Activated CD4-positive, alpha-beta T cell treated with anti-CD3 and anti-CD28 coated beads, Interleukin-2, amount 10 ng/mL, durations not matched to agents 7 days and 5 days (primary cell): ENCODE results near the gene MYH9. TPM values are rescaled to one million over a fixed set of nuclear protein-coding genes. Genes with fewer than 3 reads are reported as not detected.
A peak's percentile ranks its signal among the peaks of the same experiment; 100 is the strongest.

Source experiments
- CTCF ChIA-PET: fragments of 350-600 bp; sonication (Branson Sonifier 250); formaldehyde crosslinking; loops from one replicate; lab custom pipeline; 2021; ENCODE audit warnings: antibody characterized with exemption; lab: Charles Lee
- POLR2A ChIA-PET: fragments of 350-600 bp; sonication (Branson Sonifier 250); formaldehyde crosslinking; loops from one replicate; lab custom pipeline; 2021; ENCODE audit warnings: antibody characterized with exemption; lab: Charles Lee
- DNase-seq: peaks from one replicate; pipeline ENCODE4 v3.0.0-alpha.2; 2020
- H3K27ac Mint-ChIP-seq: one replicate; pipeline ENCODE4 v1.8.0; 2021; ENCODE audit warnings: mild to moderate bottlenecking, moderate library complexity, mixed read lengths
- H3K27me3 Mint-ChIP-seq: one replicate; pipeline ENCODE4 v1.8.0; 2021; ENCODE audit warnings: mixed read lengths
- H3K36me3 Mint-ChIP-seq: one replicate; pipeline ENCODE4 v1.8.0; 2021; ENCODE audit warnings: low read depth, mixed read lengths
- H3K4me1 Mint-ChIP-seq: one replicate; pipeline ENCODE4 v1.8.0; 2021; ENCODE audit warnings: mixed read lengths
- H3K4me3 Mint-ChIP-seq: one replicate; pipeline ENCODE4 v1.8.0; 2021; ENCODE audit warnings: mild to moderate bottlenecking, moderate library complexity, mixed read lengths
- H3K9me3 Mint-ChIP-seq: one replicate; pipeline ENCODE4 v1.8.0; 2021; ENCODE audit warnings: mixed read lengths
- total RNA-seq, 2 experiments: library from RNA; stranded (reverse); gene quantifications; one replicate each; pipeline ENCODE4 v1.2.3, GENCODE V29; 2021

MYH9 gene
- total RNA-seq, 2 experiments from 2014 or later = 881 to 1,009 TPM

DNA sequence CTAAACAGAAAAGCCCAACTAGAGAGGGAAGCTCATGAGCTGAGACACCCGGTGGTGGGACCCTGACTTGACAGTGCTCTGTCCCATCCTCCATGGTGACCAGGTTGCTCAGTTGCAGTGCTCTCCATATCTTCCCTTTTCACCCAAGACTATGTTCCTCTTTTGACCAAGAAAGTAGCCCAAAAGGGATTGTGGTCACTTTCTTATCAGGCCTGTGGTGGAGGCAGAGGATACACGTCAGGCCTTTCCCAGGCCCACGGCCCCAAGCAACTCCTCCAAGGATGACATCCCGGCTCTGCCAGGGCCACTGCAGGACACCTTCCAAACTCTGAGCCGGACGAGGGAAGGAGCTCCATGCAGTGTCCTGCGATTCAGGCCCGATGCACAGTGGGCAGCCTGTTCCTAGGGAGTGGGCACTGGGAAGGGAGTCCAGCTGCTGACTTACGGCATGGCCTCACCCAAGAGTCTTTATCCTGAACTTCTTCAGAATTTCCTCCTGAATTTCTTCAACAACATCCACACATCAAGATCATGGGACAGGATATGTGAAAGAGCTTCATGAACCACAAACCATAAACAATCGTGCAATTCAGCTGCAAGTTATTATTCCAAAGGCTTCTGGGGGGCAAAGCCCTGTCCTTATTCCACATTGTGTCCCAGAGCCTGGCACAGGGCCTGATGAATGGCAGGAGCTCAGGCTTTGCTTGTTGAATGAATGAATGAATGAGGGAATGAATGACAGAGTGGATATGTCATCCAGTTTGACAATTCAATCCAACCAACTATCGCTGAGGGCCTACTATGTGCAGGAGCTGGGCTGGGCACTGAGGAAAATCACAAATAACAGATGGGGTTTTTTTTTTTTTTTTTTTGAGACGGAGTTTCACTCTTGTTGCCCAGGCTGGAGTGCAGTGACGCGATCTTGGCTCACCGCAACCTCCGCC lies 36.0 kb upstream of the MYH9 start:
- Mint-ChIP-seq H3K4me1 (peaks cover 55% of the 10 kb centered on the region), H3K9me3 (no peaks in the 10 kb centered on the region), H3K27me3 (no peaks in the 10 kb centered on the region), H3K36me3 (no peaks in the 10 kb centered on the region), H3K27ac (no peak overlapping the region), H3K4me3 (no peak overlapping the region)
- ChIA-PET CTCF (interaction anchor here (0.7 to 1.6 kb wide), 7 partner anchors 8 to 1021 kb away, joined by 3 to 5 read pairs (median 3); no protein-coding TSS in a partner anchor), POLR2A (interaction anchor here (0.6 kb wide), 1 partner anchor 860 kb away, joined by 4 read pairs; no protein-coding TSS in a partner anchor)
- no peak for DNase-seq

DNA sequence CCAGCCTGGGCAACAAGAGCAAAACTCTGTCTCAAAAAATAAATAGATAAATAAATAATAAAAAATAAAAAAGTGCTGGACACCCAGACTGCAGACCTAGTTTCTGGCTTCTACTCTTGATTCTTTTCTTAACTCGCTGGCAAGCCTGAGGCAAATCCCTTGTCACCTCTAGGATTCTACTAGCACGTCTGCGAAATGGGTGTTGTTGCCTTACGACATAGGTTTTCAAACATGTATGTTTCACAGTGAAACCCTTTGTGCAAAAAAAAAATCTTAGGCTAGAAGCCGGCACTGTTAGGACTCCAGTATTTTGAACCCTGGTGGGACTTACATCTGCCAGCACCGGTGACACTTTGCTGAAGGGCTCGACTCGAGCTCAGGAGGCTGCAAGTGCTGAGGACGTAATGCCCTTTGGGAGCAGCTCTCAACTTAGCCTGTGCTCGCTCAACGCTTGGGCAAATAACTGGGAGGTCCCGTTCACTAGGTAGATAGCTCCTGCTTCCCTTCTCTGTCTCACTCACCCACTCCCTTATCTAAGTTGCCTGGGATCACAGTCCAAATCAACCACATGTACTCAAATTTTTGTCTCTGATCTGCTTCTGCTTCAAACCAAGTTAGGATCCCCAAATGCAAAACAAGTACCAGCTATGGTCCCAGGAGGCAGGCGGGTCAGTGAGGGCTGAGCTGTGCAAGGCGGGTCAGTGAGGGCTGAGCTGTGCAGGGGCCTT lies 34.7 kb upstream of the MYH9 start:
- ChIA-PET CTCF (interaction anchor here (0.6 to 1.4 kb wide), 4 partner anchors 9 to 259 kb away, joined by 3 to 4 read pairs (median 3); no protein-coding TSS in a partner anchor), POLR2A (no interaction called here)
- Mint-ChIP-seq H3K27me3 (no peaks in the 10 kb centered on the region), H3K36me3 (no peaks in the 10 kb centered on the region), H3K27ac (peak overlapping the region; percentile 25), H3K4me3 (no peak overlapping the region), H3K4me1 (peaks cover 57% of the 10 kb centered on the region), H3K9me3 (no peaks in the 10 kb centered on the region)
- DNase-seq = no peak

DNA sequence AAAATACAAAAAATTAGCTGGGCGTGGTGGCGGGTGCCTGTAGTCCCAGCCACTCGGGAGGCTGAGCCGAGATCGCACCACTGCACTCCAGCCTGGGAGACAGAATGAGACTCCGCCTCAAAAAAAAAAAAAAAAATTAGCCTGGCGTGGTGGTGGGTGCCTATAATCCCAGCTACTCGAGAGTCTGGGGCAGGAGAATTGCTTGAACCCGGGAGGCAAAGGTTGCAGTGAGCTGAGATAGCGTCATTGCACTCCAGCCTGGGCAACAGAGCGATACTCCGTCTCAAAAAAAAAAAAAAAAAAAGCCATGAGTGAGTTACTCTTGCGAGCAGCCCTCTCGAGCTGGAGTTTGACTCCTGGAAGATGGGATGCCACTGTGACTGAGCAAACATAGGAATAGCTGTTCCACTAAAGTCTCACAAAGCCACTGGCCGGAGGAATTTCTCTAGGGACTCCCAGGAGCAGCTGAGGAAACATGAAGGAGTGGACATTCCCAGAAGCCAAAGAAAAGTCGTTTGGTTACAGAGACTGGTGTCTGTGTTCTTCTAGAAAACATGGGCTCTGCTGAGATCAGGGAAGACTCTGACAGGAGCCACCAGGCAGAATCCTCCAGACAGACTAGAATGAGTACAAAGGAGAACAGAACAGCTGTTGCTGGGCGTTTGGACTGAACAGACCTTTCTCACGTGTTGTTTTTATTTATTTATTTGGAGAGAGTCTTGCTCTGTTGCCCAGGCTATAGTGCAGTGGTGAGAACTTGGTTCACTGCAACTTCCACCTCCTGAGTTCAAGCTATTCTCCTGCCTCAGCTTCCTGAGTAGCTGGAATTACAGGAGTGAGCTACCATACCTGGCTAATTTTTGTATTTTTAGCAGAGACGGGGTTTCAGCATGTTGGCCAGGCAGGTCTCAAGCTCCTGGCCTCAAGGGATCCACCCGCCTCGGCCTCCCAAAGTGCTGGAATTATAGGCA lies 32.4 kb upstream of the MYH9 start:
- Mint-ChIP-seq H3K36me3 (no peaks in the 10 kb centered on the region), H3K27me3 (no peaks in the 10 kb centered on the region), H3K27ac (no peak overlapping the region), H3K4me1 (peaks cover 52% of the 10 kb centered on the region), H3K9me3 (no peaks in the 10 kb centered on the region), H3K4me3 (no peak overlapping the region)
- ChIA-PET CTCF (interaction anchor here (0.6 to 1.1 kb wide), 4 partner anchors 12 to 1434 kb away, joined by 3 to 4 read pairs (median 3); no protein-coding TSS in a partner anchor), POLR2A (interaction anchor here (0.6 kb wide), 1 partner anchor 73 kb away, joined by 3 read pairs; no protein-coding TSS in a partner anchor)
- no peak for DNase-seq

DNA sequence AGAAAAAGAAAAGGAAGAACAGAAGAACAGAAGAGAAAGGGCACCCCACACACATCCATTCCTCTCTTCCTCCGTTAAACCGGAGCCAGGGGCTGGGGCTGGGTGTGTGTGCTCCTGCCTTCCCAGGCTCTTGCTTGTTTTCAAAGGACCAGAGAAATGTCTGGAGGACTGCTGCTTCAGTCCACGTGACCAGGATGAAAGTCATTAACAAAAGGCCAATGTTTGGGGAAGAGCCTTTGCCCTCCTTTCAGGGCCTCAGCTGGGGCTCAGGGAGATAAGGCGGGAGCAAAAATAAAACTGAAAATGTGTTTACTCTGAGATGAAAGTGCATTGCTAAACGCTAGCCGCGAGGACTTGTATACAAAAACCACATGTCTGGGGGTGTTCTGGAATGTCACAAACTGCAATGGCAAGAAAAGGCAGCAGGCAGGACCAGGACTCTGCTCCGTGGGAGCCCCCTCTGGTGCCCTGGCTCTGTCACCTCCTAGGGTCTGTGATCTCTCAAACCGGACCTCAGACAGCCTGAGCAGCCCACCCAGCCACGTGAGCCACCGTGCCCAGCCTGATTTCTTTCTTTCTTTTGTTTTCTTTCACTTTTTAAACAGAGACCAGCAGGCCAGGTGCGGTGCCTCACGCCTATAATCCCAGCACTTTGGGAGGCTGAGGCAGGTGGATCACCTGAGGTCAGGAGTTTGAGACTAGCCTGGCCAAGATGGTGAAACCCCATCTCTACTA lies 31.6 kb upstream of the MYH9 start:
- Mint-ChIP-seq H3K36me3 (no peaks in the 10 kb centered on the region), H3K4me3 (peak overlapping the region; percentile 47), H3K9me3 (no peaks in the 10 kb centered on the region), H3K27ac (peak overlapping the region; percentile 86), H3K27me3 (no peaks in the 10 kb centered on the region), H3K4me1 (peaks cover 43% of the 10 kb centered on the region)
- ChIA-PET POLR2A (no interaction called here), CTCF (no interaction called here)
- peak; percentile 18 for DNase-seq

GRCh38 chr22:36417281-36417686 lies 29.5 kb upstream of the MYH9 start:
- Mint-ChIP-seq H3K4me3 (no peak overlapping the region), H3K36me3 (peaks cover 2% of the 10 kb centered on the region), H3K27me3 (no peaks in the 10 kb centered on the region), H3K27ac (no peak overlapping the region), H3K9me3 (no peaks in the 10 kb centered on the region), H3K4me1 (peaks cover 42% of the 10 kb centered on the region)
- POLR2A ChIA-PET = no interaction called here
- no peak for DNase-seq
- CTCF ChIA-PET = interaction anchor here (0.6 to 1.4 kb wide), 4 partner anchors 12 to 119 kb away, joined by 3 read pairs; no protein-coding TSS in a partner anchor

GRCh38 chr22:36415415-36416168 lies 27.8 kb upstream of the MYH9 start:
- Mint-ChIP-seq H3K27ac (no peak overlapping the region), H3K36me3 (peaks cover 4% of the 10 kb centered on the region), H3K27me3 (no peaks in the 10 kb centered on the region), H3K4me3 (no peak overlapping the region), H3K4me1 (peaks cover 52% of the 10 kb centered on the region), H3K9me3 (peaks cover 3% of the 10 kb centered on the region)
- POLR2A ChIA-PET = no interaction called here
- DNase-seq = no peak
- CTCF ChIA-PET = interaction anchor here (0.6 to 1.5 kb wide), 5 partner anchors 8 to 71 kb away, joined by 3 to 4 read pairs (median 3); no protein-coding TSS in a partner anchor

- ChIA-PET POLR2A (no interaction called here), CTCF (interaction anchor here (0.6 to 1.6 kb wide), 3 partner anchors 11 to 162 kb away, joined by 3 to 4 read pairs (median 4); no protein-coding TSS in a partner anchor)
- no peak for DNase-seq
- Mint-ChIP-seq H3K27ac (peak overlapping the region; percentile 11), H3K9me3 (peaks cover 3% of the 10 kb centered on the region), H3K36me3 (peaks cover 9% of the 10 kb centered on the region), H3K4me3 (no peak overlapping the region), H3K27me3 (no peaks in the 10 kb centered on the region), H3K4me1 (peaks cover 52% of the 10 kb centered on the region)
These were observed 25.4 kb upstream of the MYH9 start for GRCh38 chr22:36413022-36413775.

- peak; percentile 24 for DNase-seq
- Mint-ChIP-seq H3K4me3 (no peak overlapping the region), H3K27ac (peak overlapping the region; percentile 57), H3K4me1 (peaks cover 52% of the 10 kb centered on the region), H3K9me3 (peaks cover 3% of the 10 kb centered on the region), H3K27me3 (no peaks in the 10 kb centered on the region), H3K36me3 (peaks cover 11% of the 10 kb centered on the region)
- CTCF ChIA-PET = interaction anchor here (0.9 to 1.2 kb wide), 3 partner anchors 10 to 29 kb away, joined by 3 read pairs; no protein-coding TSS in a partner anchor
- POLR2A ChIA-PET = no interaction called here
These were observed 24.0 kb upstream of the MYH9 start for GRCh38 chr22:36411589-36412258.

- DNase-seq = peak; percentile 77
- peaks cover 61% of the 10 kb centered on the region for H3K4me1 Mint-ChIP-seq
- H3K27me3 Mint-ChIP-seq = no peaks in the 10 kb centered on the region
- ChIA-PET POLR2A (no interaction called here), CTCF (interaction anchor here (0.9 kb wide), 1 partner anchor 72 kb away, joined by 3 read pairs; no protein-coding TSS in a partner anchor)
- peak overlapping the region; percentile 87 for H3K27ac Mint-ChIP-seq
- peaks cover 3% of the 10 kb centered on the region for H3K9me3 Mint-ChIP-seq
- H3K36me3 Mint-ChIP-seq = peaks cover 11% of the 10 kb centered on the region
- H3K4me3 Mint-ChIP-seq = peak overlapping the region; percentile 40
These were observed 22.4 kb upstream of the MYH9 start for GRCh38 chr22:36409911-36410756.
